Lower leg skin (tissue), 4 donors: ENCODE measurements around the gene ITPKB. TPM values are rescaled to one million over a fixed set of nuclear protein-coding genes. Genes with fewer than 3 reads are reported as not detected.

Experiments
- DNase-seq, 2 donors: peaks; one replicate each; pipeline ENCODE4 v3.0.0-alpha.2; 2019; ENCODE audit warnings: low spot score in 2 of 2
- H3K4me3 ChIP-seq: fragments of 200-600 bp; sonication (generic); 2 replicates; pipeline ENCODE4 v1.5.1; 2017; ENCODE audit warnings: mild to moderate bottlenecking, low read depth; ENCODE audit not compliant: poor library complexity, severe bottlenecking
- CTCF ChIP-seq, 3 donors: fragments of 450-650 bp; IDR thresholded peaks; one replicate each; pipeline ENCODE4 v1.5.1; 2016; ENCODE audit warnings: antibody characterized with exemption in 3 of 3, mild to moderate bottlenecking in 3 of 3, moderate library complexity in 2 of 3
- POLR2A ChIP-seq, 2 donors: fragments of 450-650 bp; IDR thresholded peaks; one replicate each; pipeline ENCODE4 v1.6.1; 2016 to 2017; ENCODE audit warnings: antibody characterized with exemption in 2 of 2, mild to moderate bottlenecking in 1 of 2, moderate library complexity in 1 of 2
- WGBS, 2 donors: methylation state at CpG; one replicate each; pipeline ENCODE4 v1.1.5; 2018; 5-methylcytosine and 5-hydroxymethylcytosine counted together
- intact Hi-C: fragments of 100-400 bp; cut with DNase I; formaldehyde crosslinking; loops from one replicate; pipeline ENCODE4 v1.15.0; 2023; ENCODE audit warnings: low total_unique reads
- total RNA-seq, 4 donors: library from RNA; depleted of rRNA; stranded (reverse); fragments of >200 nt; gene quantifications; one replicate each; pipeline ENCODE4 v1.1.0, GENCODE V29; 2016

ITPKB gene
- total RNA-seq, result 10 to 100 TPM; 39.3 to 57.2 (median 44.1) TPM

GRCh38 chr1:226738995-226739695 is at the start of gene ITPKB:
Gene ITPKB, minus strand, starts transcription at chr1:226739282. Its CDS starts 1,824 bp downstream, at chr1:226737458.
- no peak for TF ChIP-seq POLR2A (IDR thresholded peaks at IDR 0.05)
- no peak for TF ChIP-seq CTCF (IDR thresholded peaks at IDR 0.05)
- H3K4me3 ChIP-seq, result peak within 1 kb of the TSS; percentile 91
- DNase-seq, result peak; percentile 52 to 93
- WGBS, 2 donors, result 0 to 1% methylated on average over 23 of the region's 23 CpGs
- intact Hi-C loops, result loop anchor here (10.0 kb wide), 1 partner anchor 86 kb away; no protein-coding TSS in a partner anchor

DNA sequence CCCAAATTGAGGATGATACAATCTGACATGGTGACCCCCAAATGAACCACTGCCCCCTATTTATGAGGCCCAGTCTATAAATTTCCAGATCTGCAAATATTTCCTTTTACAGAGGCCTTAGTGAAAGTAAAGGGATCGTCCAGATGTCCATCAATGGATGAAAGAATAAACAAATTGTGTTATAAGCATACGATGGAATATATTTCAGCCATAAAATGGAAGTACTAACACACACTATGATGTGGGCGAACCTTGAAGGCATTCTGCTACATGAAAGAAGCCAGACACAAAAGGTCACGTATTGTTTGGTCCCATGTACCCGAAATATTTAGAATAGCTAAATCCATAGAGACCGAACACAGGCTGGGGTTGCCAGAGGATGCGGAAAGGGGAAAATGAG is 48.6 kb upstream of the ITPKB start:
- H3K4me3 ChIP-seq, result no peak overlapping the region
- TF ChIP-seq POLR2A (IDR thresholded peaks at IDR 0.05), result no peak
- TF ChIP-seq CTCF (IDR thresholded peaks at IDR 0.05), result no peak
- WGBS, 2 donors, result 88 to 92% methylated on average over 7 of the region's 7 CpGs
- intact Hi-C loops, result no loop called here
- no peak for DNase-seq

DNA sequence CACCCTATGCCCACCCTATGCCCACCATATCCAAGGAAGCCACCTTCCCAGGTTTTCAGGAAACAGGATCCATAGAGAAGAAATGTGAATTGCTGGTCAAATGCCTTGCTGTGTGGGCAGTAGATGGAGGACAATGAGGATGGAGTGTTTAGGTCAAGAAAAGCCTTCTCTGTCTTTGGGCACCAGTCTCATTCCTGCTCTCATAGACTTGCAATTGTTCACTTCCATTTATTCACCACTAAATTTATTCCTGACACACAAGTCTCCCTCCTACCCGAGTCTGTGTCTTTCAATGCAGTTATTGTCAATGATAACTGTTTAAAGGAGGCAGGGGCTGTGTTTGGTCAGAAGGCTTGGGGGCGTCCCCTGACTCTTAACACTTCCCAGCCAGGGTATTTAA is 48.0 kb upstream of the ITPKB start:
- WGBS, 2 donors, result 80 to 83% methylated on average over 2 of the region's 2 CpGs
- no peak for DNase-seq
- TF ChIP-seq CTCF (IDR thresholded peaks at IDR 0.05) (no peak), POLR2A (IDR thresholded peaks at IDR 0.05) (no peak)
- intact Hi-C loops, result no loop called here
- no peak overlapping the region for H3K4me3 ChIP-seq

- WGBS, 2 donors, result 89 to 96% methylated on average over 3 of the region's 3 CpGs
- intact Hi-C loops, result no loop called here
- no peak overlapping the region for H3K4me3 ChIP-seq
- no peak for DNase-seq
- TF ChIP-seq POLR2A (IDR thresholded peaks at IDR 0.05), result no peak
- no peak for TF ChIP-seq CTCF (IDR thresholded peaks at IDR 0.05)
These were observed 47.5 kb upstream of the ITPKB start for GRCh38 chr1:226786550-226786949.

GRCh38 chr1:226785805-226786204 is 46.7 kb upstream of the ITPKB start:
- DNase-seq, result no peak
- intact Hi-C loops, result no loop called here
- TF ChIP-seq CTCF (IDR thresholded peaks at IDR 0.05) (no peak), POLR2A (IDR thresholded peaks at IDR 0.05) (no peak)
- 96 to 97% methylated on average over 2 of the region's 2 CpGs for WGBS, 2 donors
- H3K4me3 ChIP-seq, result no peak overlapping the region
